Stimulated activated CD8-positive, alpha-beta memory T cell treated with anti-CD3 and anti-CD28 coated beads, Interleukin-12 subunit alpha, Interleukin-12 subunit beta, amount 100 ng/mL, for 1 hour (primary cell): ENCODE measurements around the gene MEIS1.
"Not testable (repeated sequence)": the region's sequence is repeated elsewhere in the genome, so short reads cannot be mapped to it uniquely, and the experiment has no call there.

Experiments used
- DNase-seq: peaks from one replicate; pipeline ENCODE4 v3.0.0-alpha.2; 2020; ENCODE audit warnings: low read depth

Gene MEIS1

DNA sequence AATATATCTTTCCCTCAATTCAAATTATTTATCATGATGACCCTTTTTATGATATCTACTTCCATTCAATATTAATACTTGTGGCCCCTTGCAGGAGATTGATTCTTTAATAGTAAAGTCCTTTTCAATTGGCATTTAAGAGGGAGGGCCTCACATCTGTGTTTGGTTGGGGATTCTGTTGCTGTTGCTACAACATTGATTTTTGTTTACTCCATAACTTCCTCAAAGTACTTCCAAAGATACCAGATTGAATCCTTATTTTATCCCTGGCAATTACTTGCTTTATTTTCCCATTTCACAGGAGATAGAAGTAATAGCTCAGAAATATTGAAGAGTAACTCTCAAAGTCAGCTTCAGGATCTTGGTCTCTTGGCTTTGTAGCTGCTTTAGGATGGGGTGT lies 32.8 kb downstream of the MEIS1 start:
- DNase-seq = no peak

GRCh38 chr2:66469214-66469902 lies 34.4 kb downstream of the MEIS1 start:
- DNase-seq = no peak

DNA sequence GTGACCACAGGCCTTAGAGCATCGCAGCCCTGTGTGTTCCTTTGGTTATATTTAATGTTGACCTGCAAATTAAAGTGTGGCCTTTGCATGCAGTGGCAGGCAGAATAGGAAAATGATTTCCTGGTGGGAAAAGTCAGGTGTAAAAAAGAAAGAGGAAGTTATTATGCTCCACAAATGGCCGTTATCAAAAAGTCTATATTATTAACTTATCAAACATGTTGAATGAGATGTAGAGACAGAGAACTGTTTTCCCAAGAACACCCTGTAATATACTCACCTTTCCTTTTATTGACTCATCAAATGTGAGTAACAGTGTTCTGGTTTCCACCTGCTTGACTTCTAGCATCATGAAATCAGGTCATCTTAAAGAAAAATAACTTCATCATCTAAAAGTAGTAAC lies 35.3 kb downstream of the MEIS1 start:
- no peak for DNase-seq

DNA sequence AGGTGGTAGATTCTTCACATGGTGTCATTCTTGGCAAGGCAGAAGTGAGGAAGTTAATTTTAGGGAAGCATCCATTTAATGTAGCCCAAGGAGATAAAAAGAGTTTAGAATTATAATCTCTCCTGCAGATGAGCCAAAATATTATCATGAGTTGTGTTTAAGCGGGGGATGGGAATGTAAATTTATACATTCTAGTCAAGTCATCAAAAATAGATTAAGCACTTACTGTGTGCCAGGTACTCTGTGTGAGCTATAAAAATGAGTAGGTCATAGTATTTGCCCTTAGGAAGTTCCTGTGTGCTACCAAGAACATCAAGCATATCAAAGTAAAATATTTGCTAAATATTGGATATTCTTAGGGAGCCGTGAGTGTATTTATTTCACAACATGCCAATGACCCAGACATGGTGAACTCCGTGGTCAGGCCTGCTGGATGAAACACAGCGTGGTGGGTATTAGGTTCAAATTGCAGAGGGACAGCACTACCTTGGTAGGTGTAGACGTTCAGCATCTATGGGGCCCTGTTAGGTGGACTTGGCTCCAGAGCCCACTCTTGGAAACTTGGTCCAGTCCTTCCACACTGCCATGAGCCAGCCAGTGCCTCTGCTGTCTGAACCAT lies 37.4 kb downstream of the MEIS1 start:
- no peak for DNase-seq

DNA sequence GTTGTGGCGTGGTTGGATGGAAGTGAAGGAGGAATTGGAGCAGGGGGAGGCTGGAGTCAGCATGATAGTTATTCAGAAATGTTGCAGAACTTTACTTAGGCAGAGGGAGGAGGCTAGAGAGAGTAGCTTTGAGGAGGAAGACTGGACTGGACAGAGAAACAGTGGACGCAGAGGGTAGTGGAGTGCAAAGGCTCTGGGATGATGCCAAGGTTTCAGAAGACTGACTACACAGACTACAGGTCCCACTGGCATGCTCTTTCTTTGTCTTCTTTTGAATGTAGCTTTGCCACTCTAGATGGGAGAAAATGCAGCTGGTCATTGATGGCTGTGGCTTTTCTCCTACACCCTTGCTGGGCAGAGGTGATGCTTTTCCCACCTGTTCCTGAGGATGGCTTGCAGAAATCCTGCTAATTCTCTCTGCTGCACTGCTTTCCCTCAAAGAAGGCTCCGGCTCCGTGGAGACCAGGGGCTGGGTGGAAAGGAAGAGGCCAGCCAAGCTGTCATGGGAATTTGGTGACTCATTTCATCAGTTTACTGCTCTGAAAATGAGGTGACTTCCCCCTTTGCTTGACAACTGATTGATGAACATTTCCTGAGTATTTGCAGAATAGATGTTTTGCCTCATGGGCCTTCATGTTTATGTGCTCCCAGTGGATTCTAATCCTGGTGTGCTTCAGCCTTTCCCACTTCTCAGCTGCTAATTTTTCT lies 42.4 kb downstream of the MEIS1 start:
- no peak for DNase-seq

GRCh38 chr2:66478299-66478698 lies 43.4 kb downstream of the MEIS1 start:
- DNase-seq = no peak

- DNase-seq = no peak
Measured at GRCh38 chr2:66478731-66479316, 43.9 kb downstream of the MEIS1 start.

DNA sequence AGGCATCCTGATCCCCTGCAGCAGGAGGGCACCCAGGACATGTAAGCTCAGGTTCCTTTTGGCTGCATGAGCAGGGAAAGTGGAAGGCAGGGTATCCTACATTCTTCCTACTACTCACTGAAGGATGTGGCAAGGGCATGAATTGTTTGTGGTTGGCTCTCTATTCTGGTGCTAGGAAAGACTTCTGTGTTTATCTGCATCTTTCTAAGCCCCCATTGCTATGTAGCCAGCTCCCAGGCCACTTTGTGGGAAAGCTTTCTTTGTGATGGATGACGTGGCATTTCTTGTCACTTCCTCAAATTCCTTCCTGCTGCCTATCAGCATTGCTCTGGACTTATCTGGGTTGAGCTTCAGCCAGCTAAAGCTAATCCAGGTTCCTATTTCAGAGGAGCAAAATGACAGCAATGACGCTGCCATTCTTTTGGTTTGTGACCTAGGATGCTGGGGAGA lies 46.2 kb downstream of the MEIS1 start:
- DNase-seq = no peak

- DNase-seq = not testable (repeated sequence)
Measured at GRCh38 chr2:66485252-66485651, 50.3 kb downstream of the MEIS1 start.

GRCh38 chr2:66488946-66489345 lies 54.0 kb downstream of the MEIS1 start:
- no peak for DNase-seq

- no peak for DNase-seq
Measured at GRCh38 chr2:66489436-66489835, 54.5 kb downstream of the MEIS1 start.

- DNase-seq = no peak
Measured at GRCh38 chr2:66490588-66491001, 55.7 kb downstream of the MEIS1 start.

DNA sequence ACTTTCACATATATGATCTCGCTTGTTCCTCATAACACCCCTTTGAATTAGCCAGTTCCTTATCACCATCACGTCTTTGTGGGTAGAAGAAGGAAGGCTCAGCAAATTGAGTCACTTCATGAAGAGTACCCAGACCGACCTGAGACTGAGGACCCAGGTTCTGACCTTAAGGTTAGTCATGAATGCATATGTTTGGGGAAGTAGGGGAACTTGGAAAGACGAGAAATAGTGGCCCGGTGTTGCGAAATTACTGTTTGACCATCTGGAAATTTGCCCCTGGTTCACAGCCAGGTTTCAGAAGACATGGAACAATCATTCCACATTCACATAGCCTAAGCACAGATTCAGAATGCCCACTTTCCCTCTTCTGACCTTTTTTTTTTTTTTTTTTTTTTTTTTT lies 59.8 kb downstream of the MEIS1 start:
- no peak for DNase-seq

DNA sequence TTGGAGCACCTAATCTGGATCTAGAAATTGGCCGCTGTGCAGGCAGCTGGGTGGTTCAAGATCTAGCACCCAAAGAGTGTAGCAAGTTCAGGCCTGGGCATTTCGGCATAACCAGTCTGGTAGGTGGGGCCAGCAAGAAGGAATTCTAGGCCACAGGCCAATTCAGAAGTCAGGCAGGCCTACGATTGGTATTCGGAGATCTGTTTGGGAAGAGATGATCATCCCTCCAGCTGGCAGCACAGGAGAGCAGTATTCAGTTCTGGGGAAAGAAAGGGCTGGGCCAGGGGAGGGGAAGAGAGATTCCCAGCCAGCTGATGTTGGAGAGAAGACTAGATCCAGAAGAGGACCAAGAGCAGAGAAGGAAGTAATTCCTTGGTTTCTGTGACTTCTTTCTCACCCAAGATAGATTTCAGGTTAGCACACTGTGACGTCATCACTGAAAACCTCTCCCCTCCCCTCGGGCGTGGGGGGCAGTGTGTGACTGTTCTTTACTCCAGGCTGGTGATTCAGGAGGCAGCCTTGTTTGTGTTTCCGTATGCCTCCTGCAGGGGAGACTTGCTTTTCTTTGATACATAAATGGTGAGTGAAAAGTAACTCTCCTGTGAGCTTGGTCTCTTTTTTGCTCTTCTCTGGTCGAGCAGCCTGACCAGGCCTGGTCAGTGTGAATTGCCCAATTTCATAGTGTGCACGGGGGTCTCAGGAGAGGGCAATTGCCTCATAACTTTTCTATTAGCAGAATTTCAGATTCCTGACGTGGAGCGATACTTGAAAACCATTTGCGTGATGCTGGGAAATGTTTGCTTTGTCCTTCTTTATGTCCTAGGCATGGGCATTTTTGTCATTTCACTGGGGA lies 61.1 kb downstream of the MEIS1 start:
- no peak for DNase-seq

DNA sequence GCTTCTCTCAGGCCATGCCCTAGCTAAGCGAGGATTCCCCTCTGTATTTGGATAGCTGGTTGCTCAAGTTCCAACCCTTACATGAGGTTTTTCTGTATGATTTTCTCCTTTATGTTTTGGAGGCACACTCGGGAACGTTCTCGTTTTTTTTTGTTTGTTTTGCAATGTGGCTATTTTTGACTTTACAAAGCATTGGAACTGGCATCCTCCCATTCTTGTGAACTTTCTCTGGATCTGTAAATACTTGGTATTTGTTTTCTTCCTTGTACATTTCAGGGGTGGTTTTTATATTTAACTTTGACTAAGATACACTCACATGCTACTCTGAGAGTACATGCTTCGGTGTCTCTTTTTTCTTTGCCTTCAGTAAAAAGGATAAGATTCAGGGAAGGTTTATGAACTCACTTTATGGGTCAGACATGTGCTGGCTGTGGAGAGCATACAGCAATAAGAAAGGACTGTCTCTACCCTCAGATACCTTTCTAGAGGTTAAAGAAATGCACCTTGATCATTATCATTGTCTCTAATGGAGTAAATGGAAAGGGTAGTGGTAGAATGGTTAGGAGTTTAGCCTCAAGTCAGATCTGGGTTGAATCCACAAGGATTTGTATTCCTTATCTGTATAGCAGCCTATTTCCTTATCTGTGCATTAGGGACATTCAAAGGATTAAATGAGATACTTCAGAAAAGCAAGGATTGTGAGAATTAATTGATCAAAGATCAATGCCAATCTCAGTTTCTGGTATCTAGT lies 61.9 kb downstream of the MEIS1 start:
- no peak for DNase-seq

- no peak for DNase-seq
Measured at GRCh38 chr2:66497431-66498288, 62.7 kb downstream of the MEIS1 start.

GRCh38 chr2:66498289-66498975 lies 63.5 kb downstream of the MEIS1 start:
- no peak for DNase-seq

GRCh38 chr2:66501267-66501666 lies 66.3 kb downstream of the MEIS1 start:
- no peak for DNase-seq

- no peak for DNase-seq
Measured at GRCh38 chr2:66506265-66506664, 71.3 kb downstream of the MEIS1 start.
